Esophagus (tissue), 2 donors: ENCODE measurements around the gene GRAP2. TPM values are rescaled to one million over a fixed set of nuclear protein-coding genes. Genes with fewer than 3 reads are reported as not detected.

Source experiments
- H3K27ac ChIP-seq, 2 donors: one replicate each; pipeline ENCODE4 v1.5.1; 2013; ENCODE audit warnings: low read depth in 2 of 2, mild to moderate bottlenecking in 2 of 2, inconsistent platforms in 1 of 2, low read length in 1 of 2, moderate library complexity in 1 of 2
- H3K27me3 ChIP-seq, 2 donors: one replicate each; pipeline ENCODE4 v1.6.1; 2013; ENCODE audit warnings: low read length in 2 of 2, control low read depth in 1 of 2, mild to moderate bottlenecking in 1 of 2; ENCODE audit not compliant: insufficient read depth in 2 of 2, control insufficient read depth in 1 of 2
- H3K36me3 ChIP-seq, 2 donors: one replicate each; pipeline ENCODE4 v1.6.1; 2013; ENCODE audit warnings: low read length in 1 of 2; ENCODE audit not compliant: control insufficient read depth in 2 of 2, insufficient read depth in 2 of 2
- H3K4me1 ChIP-seq, 2 donors: one replicate each; pipeline ENCODE4 v1.6.1; 2013; ENCODE audit warnings: low read length in 1 of 2; ENCODE audit not compliant: control insufficient read depth in 2 of 2, insufficient read depth in 2 of 2
- H3K4me3 ChIP-seq, 2 donors: one replicate each; pipeline ENCODE4 v1.5.1; 2013; ENCODE audit warnings: low read length in 2 of 2, mild to moderate bottlenecking in 2 of 2, low read depth in 1 of 2, moderate library complexity in 1 of 2
- H3K9me3 ChIP-seq, 2 donors: one replicate each; pipeline ENCODE4 v1.6.1; 2013; ENCODE audit warnings: mild to moderate bottlenecking in 2 of 2, low read depth in 1 of 2, low read length in 1 of 2, moderate library complexity in 1 of 2; ENCODE audit not compliant: control insufficient read depth in 2 of 2, insufficient read depth in 1 of 2
- WGBS, 2 donors: extraction: QIAGEN DNeasy Blood & Tissue Kit; methylation state at CpG; one replicate each; pipeline ENCODE4 v1.1.7; 2013; 5-methylcytosine and 5-hydroxymethylcytosine counted together
- polyA plus RNA-seq, 2 donors: library from polyadenylated mRNA; stranded (reverse); fragments of 200-250 nt; gene quantifications; one replicate each; pipeline ENCODE4 v1.2.3, GENCODE V29; 2013
- donor health status: healthy with polysubstance abuse.
- donor health status: Bipolar disorder and iron deficiency.

GRAP2 gene
- polyA plus RNA-seq, 2 donors, result 0.82 to 1.3 TPM

DNA sequence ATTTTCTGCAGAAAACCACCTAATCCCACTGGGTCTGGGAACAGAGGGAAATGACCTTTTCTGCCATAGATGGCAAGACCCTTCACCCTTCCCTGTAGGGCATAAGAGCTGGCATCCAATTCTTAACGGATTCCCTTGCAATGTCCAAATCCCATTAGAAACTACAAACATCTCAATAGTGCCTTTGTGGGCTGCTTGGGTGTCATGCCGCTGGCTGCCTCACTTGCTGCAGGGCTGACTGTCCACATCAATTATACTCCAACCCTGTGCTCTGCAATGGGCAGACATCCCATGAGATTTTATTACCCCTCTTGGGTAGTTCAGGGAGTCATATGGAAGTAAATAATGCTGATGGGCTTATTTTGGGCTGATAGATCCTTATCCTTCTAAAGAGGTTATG is 7.3 kb downstream of the GRAP2 start:
- H3K9me3 ChIP-seq, result no peaks in the 10 kb centered on the region
- no peaks in the 10 kb centered on the region for H3K27me3 ChIP-seq
- 72 to 76% methylated on average over 2 of the region's 2 CpGs for WGBS, 2 donors
- no peaks in the 10 kb centered on the region for H3K36me3 ChIP-seq
- no peak overlapping the region for H3K4me3 ChIP-seq
- peak overlapping the region in 1 of 2 donors; percentile 1 for H3K27ac ChIP-seq
- no peaks in the 10 kb centered on the region for H3K4me1 ChIP-seq

DNA sequence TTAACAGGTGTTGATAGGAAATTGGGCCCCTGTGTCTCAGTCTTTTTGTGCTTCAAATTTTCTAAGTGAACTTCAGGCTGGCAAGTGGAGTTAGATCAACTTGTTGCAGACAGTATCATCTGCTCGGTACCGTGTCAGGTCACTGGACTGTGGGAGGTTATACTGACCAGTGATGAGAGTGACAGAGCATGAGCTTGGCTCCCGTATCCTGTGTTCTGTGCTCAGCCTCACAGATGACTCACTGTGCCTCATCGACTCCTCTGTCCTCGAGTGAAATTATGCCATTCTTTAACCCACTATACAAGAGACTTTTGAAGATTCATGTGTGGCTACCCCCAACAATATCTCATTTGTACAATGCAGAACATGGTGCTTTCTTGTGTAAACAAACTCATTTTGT is 7.9 kb downstream of the GRAP2 start:
- Histone ChIP-seq H3K4me3 (no peak overlapping the region), H3K36me3 (no peaks in the 10 kb centered on the region), H3K4me1 (no peaks in the 10 kb centered on the region), H3K27me3 (no peaks in the 10 kb centered on the region), H3K27ac (no peak overlapping the region), H3K9me3 (no peaks in the 10 kb centered on the region)
- WGBS, 2 donors, result 66 to 68% methylated on average over 5 of the region's 5 CpGs

DNA sequence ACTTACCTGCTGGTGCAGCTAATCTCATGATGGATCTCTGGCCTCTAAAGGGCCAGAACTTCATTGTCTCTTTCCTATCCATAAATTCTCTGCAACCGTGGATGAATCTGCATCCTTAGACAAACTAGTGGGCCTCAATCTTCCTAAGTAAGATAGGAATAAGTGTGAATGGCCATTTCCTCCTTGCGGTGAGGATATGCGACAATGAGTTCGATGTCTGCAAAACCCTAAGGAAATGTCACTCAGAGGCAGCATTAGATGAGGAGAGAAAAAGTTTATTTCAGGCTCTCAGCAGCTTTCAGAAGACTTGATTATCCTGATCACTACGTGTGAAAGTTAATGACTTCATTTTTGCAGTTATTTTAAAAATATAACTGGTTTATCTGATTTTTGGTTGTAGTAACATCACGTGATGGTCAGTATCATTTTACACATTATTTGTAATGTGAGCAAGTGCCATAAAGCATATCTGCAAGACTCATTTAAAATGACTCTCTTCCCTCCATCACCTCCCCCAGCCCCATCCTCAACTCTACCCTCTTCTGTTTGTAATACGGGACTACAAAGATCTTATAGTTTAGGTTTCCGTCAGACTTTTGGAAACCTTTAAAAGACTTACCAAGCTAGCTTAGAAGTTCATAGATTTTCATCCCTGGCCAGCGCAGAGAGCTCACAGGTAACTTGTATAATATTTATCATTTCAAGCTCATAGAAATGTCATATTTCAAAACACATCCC is 10.2 kb downstream of the GRAP2 start:
- no peak overlapping the region for H3K4me3 ChIP-seq
- no peaks in the 10 kb centered on the region for H3K4me1 ChIP-seq
- H3K27me3 ChIP-seq, result no peaks in the 10 kb centered on the region
- WGBS, 2 donors, result 69 to 75% methylated on average over 9 of the region's 9 CpGs
- H3K36me3 ChIP-seq, result no peaks in the 10 kb centered on the region
- H3K27ac ChIP-seq, result no peak overlapping the region
- no peaks in the 10 kb centered on the region for H3K9me3 ChIP-seq

DNA sequence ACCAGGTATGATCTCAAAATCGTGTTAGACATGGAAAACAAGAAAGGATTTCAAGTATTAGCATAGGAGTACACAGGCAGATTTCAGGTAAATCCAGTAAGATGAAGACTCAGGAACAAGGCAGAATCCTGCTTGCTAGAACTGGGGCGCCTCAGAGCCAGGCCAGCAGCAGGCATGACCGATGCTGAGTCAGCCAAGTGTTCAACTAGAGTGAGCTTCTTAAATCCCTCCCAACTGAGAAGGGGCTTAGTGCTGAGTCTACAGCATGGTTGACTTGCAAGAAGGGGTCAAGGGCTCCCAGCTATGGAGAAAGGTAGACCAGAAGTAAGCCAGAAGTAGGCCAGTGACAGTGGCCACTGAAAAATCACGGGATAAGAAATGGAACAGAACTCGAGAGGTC is 12.4 kb downstream of the GRAP2 start:
- Histone ChIP-seq H3K4me3 (no peak overlapping the region), H3K4me1 (no peaks in the 10 kb centered on the region), H3K36me3 (no peaks in the 10 kb centered on the region), H3K9me3 (no peaks in the 10 kb centered on the region), H3K27ac (no peak overlapping the region), H3K27me3 (no peaks in the 10 kb centered on the region)
- WGBS, 2 donors, result 81% methylated on average over 5 of the region's 5 CpGs

DNA sequence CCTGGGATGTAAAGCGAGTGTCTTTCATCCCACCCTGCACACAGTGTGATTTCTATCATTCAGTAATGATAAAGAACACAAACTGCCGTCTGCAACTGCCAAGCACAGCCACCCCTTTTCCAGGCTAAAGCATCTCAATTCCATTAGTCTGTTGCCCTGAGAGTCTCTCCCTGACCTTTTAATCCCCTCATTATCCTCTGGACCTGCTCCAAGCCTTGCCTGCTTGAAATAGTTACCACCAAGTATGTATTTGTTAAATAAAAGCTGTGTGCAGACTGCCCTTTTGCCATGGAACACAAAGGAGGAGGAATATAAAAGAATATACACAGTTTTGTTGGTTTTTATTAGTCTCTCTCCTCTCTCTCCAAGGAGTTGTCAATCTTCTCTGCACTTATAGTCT is 13.0 kb downstream of the GRAP2 start:
- H3K9me3 ChIP-seq, result no peaks in the 10 kb centered on the region
- H3K36me3 ChIP-seq, result no peaks in the 10 kb centered on the region
- H3K27me3 ChIP-seq, result no peaks in the 10 kb centered on the region
- WGBS, 2 donors, result 66 to 67% methylated on average over 2 of the region's 2 CpGs
- no peaks in the 10 kb centered on the region for H3K4me1 ChIP-seq
- no peak overlapping the region for H3K4me3 ChIP-seq
- H3K27ac ChIP-seq, result no peak overlapping the region

DNA sequence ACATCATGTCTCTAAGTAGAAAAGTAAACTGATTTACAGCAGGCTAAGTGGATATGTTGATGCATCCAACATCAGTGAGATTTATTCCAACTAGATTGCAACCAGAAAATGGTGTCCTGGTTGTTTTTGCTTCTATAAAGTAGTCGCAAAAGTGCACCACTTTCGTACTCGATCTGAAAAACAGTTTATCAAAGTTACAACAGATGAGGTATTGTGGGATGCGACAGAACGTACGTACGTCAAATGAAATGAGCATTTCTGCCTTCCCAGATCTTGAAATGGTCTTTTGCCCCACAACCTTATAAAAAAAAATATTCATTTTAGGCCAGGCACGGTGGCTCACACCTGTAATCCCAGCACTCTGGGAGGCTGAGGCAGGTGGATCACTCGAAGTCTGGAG is 13.7 kb downstream of the GRAP2 start:
- no peaks in the 10 kb centered on the region for H3K9me3 ChIP-seq
- H3K27me3 ChIP-seq, result no peaks in the 10 kb centered on the region
- no peaks in the 10 kb centered on the region for H3K36me3 ChIP-seq
- 83 to 90% methylated on average over 9 of the region's 9 CpGs for WGBS, 2 donors
- no peak overlapping the region for H3K27ac ChIP-seq
- H3K4me1 ChIP-seq, result no peaks in the 10 kb centered on the region
- H3K4me3 ChIP-seq, result no peak overlapping the region

DNA sequence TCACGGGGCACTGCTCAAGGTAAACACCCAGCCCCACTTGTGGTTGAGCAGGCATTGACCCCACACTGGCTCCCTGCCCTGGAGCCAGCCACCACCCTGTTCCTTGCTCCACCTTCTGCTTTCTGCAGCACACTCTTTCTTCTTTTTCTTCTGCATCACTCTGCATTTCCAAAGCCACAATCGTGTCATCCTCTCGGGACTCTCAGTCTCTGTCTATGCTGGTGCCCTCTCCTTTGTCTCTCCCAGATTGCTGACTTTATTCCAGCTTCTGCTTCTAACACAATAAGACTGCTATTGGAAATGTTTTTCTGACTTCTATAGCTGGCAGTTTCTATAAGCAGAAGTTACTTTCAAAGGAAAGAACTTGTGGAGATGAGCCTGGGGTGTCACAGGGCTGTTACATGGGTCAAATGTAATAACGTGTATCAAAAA is 14.4 kb downstream of the GRAP2 start:
- Histone ChIP-seq H3K4me1 (no peaks in the 10 kb centered on the region), H3K27ac (peak overlapping the region in 1 of 2 donors; percentile 26), H3K36me3 (no peaks in the 10 kb centered on the region)

DNA sequence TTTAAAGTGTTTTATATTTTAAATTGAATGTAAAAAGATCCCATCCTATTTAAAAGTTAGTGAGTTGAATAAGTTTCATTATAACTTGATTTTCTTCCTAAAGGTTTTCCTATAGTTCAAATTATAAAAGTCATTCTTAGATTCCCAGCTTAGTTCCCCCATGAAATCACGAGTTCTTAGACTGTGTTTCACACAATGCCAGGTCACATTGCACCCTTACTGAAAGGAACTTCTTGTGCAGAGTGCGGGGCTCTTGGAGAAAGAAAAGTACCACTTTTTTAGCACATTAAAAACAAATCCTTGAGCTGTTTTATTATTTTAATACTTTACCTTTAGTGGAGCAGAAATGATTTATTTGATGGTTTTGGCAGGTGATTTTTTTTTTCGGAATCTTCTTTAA is 15.6 kb downstream of the GRAP2 start:
- no peak overlapping the region for H3K4me3 ChIP-seq
- H3K27ac ChIP-seq, result no peak overlapping the region
- 59 to 68% methylated on average over 3 of the region's 3 CpGs for WGBS, 2 donors
- no peaks in the 10 kb centered on the region for H3K9me3 ChIP-seq
- no peaks in the 10 kb centered on the region for H3K4me1 ChIP-seq
- no peaks in the 10 kb centered on the region for H3K27me3 ChIP-seq
- H3K36me3 ChIP-seq, result no peaks in the 10 kb centered on the region

More for the DNA sequence above, 14.4 kb downstream of the GRAP2 start:
- no peaks in the 10 kb centered on the region for H3K27me3 ChIP-seq
- H3K4me3 ChIP-seq, result no peak overlapping the region
- no peaks in the 10 kb centered on the region for H3K9me3 ChIP-seq
- WGBS, 2 donors, result 44 to 54% methylated on average over 4 of the region's 4 CpGs

DNA sequence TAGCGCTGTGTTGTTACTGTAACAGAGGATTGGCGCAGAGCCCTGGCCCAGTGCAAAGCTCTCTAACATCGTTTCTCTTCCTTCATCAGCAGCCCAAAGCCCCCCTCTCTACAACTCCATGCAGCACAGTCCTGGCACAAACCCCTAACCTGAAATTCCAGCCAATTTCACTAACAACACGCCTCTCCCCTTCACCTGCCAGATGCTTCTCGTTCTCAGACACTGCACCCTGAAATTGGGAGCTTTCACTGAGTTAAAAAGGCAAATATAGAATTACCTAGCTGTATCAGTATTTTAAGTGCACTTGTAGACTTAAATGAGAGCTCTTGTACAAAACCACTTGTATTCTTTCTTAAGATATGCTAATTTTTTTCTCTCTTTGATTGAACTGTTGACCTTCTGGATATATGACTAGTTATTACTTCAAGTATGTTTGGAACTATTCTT is 16.3 kb downstream of the GRAP2 start:
- Histone ChIP-seq H3K36me3 (no peaks in the 10 kb centered on the region), H3K9me3 (no peaks in the 10 kb centered on the region), H3K27ac (peak overlapping the region in 1 of 2 donors; percentile 11), H3K4me1 (no peaks in the 10 kb centered on the region), H3K4me3 (no peak overlapping the region), H3K27me3 (no peaks in the 10 kb centered on the region)
- 26 to 52% methylated on average over 5 of the region's 5 CpGs for WGBS, 2 donors
